Kidney epithelial cell (primary cell): ENCODE results near the gene SRGAP2C. TPM values are rescaled to one million over a fixed set of nuclear protein-coding genes. Genes with fewer than 3 reads are reported as not detected.
"Not testable (repeated sequence)": the region's sequence is repeated elsewhere in the genome, so short reads cannot be mapped to it uniquely, and the experiment has no call there.

Experiments used
- DNase-seq: peaks from one replicate; pipeline ENCODE4 v3.0.0-alpha.2; 2010; ENCODE audit warnings: low read depth
- H3K27me3 ChIP-seq: 2 replicates; pipeline ENCODE4 v1.6.0; 2011; ENCODE audit warnings: low read length; ENCODE audit not compliant: control insufficient read depth, insufficient read depth
- H3K36me3 ChIP-seq: 2 replicates; pipeline ENCODE4 v1.5.1; 2011; ENCODE audit warnings: low read length; ENCODE audit not compliant: control insufficient read depth, insufficient read depth
- H3K4me3 ChIP-seq: 2 replicates; pipeline ENCODE4 v1.5.1; 2011; ENCODE audit warnings: low read depth, mild to moderate bottlenecking, control low read depth, low read length
- total RNA-seq: library from RNA; depleted of rRNA; stranded (reverse); fragments of >200 nt; gene quantifications from 2 replicates; pipeline ENCODE4 v1.2.3, GENCODE V29; 2015

The SRGAP2C gene
- total RNA-seq, 1 donor from 2014 or later, result 11.6 TPM

GRCh38 chr1:121202986-121203385 is 18.2 kb downstream of the SRGAP2C start:
- H3K4me3 ChIP-seq, H3K36me3 ChIP-seq, H3K27me3 ChIP-seq, DNase-seq: not testable (repeated sequence)

GRCh38 chr1:121205786-121206711 is 21.3 kb downstream of the SRGAP2C start:
- H3K4me3 ChIP-seq, H3K27me3 ChIP-seq, H3K36me3 ChIP-seq, DNase-seq: not testable (repeated sequence)

- not testable (repeated sequence) for DNase-seq, H3K4me3 ChIP-seq, H3K36me3 ChIP-seq, H3K27me3 ChIP-seq
Observed at GRCh38 chr1:121207328-121207727, 22.6 kb downstream of the SRGAP2C start.

- not testable (repeated sequence) for DNase-seq, H3K36me3 ChIP-seq, H3K4me3 ChIP-seq, H3K27me3 ChIP-seq
Observed at GRCh38 chr1:121208375-121208774, 23.6 kb downstream of the SRGAP2C start.

- H3K27me3 ChIP-seq, H3K36me3 ChIP-seq, DNase-seq, H3K4me3 ChIP-seq: not testable (repeated sequence)
Observed at GRCh38 chr1:121210778-121211177, 26.0 kb downstream of the SRGAP2C start.

- H3K4me3 ChIP-seq, H3K36me3 ChIP-seq, H3K27me3 ChIP-seq, DNase-seq: not testable (repeated sequence)
Observed at GRCh38 chr1:121213491-121213890, 28.7 kb downstream of the SRGAP2C start.

GRCh38 chr1:121214544-121215156 is 29.9 kb downstream of the SRGAP2C start:
- H3K27me3 ChIP-seq, H3K4me3 ChIP-seq, DNase-seq, H3K36me3 ChIP-seq: not testable (repeated sequence)

GRCh38 chr1:121215699-121216417 is 31.1 kb downstream of the SRGAP2C start:
- H3K27me3 ChIP-seq, H3K4me3 ChIP-seq, H3K36me3 ChIP-seq, DNase-seq: not testable (repeated sequence)

- not testable (repeated sequence) for H3K36me3 ChIP-seq, DNase-seq, H3K4me3 ChIP-seq, H3K27me3 ChIP-seq
Observed at GRCh38 chr1:121216676-121217075, 31.9 kb downstream of the SRGAP2C start.

- DNase-seq, H3K4me3 ChIP-seq, H3K36me3 ChIP-seq, H3K27me3 ChIP-seq: not testable (repeated sequence)
Observed at GRCh38 chr1:121221770-121222169, 37.0 kb downstream of the SRGAP2C start.

GRCh38 chr1:121224714-121225113 is 39.9 kb downstream of the SRGAP2C start:
- H3K4me3 ChIP-seq, H3K36me3 ChIP-seq, DNase-seq: not testable (repeated sequence)

GRCh38 chr1:121226295-121226904 is 41.6 kb downstream of the SRGAP2C start:
- DNase-seq, H3K27me3 ChIP-seq, H3K4me3 ChIP-seq, H3K36me3 ChIP-seq: not testable (repeated sequence)

More at GRCh38 chr1:121224714-121225113, 39.9 kb downstream of the SRGAP2C start:
- H3K27me3 ChIP-seq, result not testable (repeated sequence)

GRCh38 chr1:121226925-121227324 is 42.1 kb downstream of the SRGAP2C start:
- not testable (repeated sequence) for DNase-seq, H3K36me3 ChIP-seq, H3K27me3 ChIP-seq, H3K4me3 ChIP-seq

- not testable (repeated sequence) for DNase-seq, H3K36me3 ChIP-seq, H3K4me3 ChIP-seq, H3K27me3 ChIP-seq
Observed at GRCh38 chr1:121227544-121228330, 43.0 kb downstream of the SRGAP2C start.
